Right forelimb (tissue), 1 donor: ENCODE results near the gene C4BPA.

Experiments
- DNase-seq: peaks from one replicate; pipeline ENCODE4 v3.0.0-alpha.2; 2018

C4BPA gene

GRCh38 chr1:207194197-207194596, 90.2 kb downstream of the C4BPA start:
- no peak for DNase-seq
